Testis (tissue), 2 donors: ENCODE measurements around the gene KLHL33.

Source experiments
- POLR2A ChIP-seq: fragments of 450-650 bp; IDR thresholded peaks from one replicate; pipeline ENCODE4 v1.6.1; 2017; ENCODE audit warnings: antibody characterized with exemption, mild to moderate bottlenecking, moderate library complexity
- TF ChIP-seq, protein P1 (sequence below), 3 experiments: fragments of 450-650 bp in 2 of 3; fragments of 200-600 bp in 1 of 3; sonication (generic) in 1 of 3; IDR thresholded peaks; one replicate each; pipeline ENCODE4 v1.5.1; 2016 to 2019; ENCODE audit warnings: antibody characterized with exemption in 3 of 3, mild to moderate bottlenecking in 2 of 3, moderate library complexity in 1 of 3

DNA sequence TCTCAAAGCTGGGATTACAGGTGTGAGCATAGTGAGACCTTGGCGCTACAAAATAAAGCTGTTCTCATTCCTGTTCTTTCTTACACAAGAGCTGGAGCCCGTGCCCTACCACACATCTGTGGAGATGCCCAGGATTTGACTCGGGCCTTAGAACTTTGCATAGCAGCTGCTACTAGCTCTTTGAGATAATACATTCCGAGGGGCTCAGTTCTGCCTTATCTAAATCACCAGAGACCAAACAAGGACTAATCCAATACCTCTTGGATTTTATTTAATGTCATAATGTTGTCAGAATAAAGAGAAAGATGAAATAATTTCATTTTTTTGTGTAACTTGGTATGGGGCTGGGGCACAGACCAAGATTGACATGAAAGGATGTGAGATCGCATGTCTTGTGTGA, 40.8 kb upstream of the KLHL33 start:
- TF ChIP-seq, protein P1, sequence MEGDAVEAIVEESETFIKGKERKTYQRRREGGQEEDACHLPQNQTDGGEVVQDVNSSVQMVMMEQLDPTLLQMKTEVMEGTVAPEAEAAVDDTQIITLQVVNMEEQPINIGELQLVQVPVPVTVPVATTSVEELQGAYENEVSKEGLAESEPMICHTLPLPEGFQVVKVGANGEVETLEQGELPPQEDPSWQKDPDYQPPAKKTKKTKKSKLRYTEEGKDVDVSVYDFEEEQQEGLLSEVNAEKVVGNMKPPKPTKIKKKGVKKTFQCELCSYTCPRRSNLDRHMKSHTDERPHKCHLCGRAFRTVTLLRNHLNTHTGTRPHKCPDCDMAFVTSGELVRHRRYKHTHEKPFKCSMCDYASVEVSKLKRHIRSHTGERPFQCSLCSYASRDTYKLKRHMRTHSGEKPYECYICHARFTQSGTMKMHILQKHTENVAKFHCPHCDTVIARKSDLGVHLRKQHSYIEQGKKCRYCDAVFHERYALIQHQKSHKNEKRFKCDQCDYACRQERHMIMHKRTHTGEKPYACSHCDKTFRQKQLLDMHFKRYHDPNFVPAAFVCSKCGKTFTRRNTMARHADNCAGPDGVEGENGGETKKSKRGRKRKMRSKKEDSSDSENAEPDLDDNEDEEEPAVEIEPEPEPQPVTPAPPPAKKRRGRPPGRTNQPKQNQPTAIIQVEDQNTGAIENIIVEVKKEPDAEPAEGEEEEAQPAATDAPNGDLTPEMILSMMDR (IDR thresholded peaks at IDR 0.05) = no peak
- no peak for TF ChIP-seq POLR2A
